Endodermal cell (in vitro differentiated cells): ENCODE measurements around the gene SETD7. TPM values are rescaled to one million over a fixed set of nuclear protein-coding genes. Genes with fewer than 3 reads are reported as not detected.

Experiments
- DNase-seq: peaks from one replicate; pipeline ENCODE4 v3.0.0-alpha.2; 2017
- H3K27ac ChIP-seq: 2 replicates; pipeline ENCODE4 v1.5.1; 2013; ENCODE audit warnings: mild to moderate bottlenecking, low read depth, low read length, moderate library complexity
- H3K27me3 ChIP-seq: 2 replicates; pipeline ENCODE4 v1.6.1; 2013; ENCODE audit warnings: mild to moderate bottlenecking, low read length, moderate library complexity; ENCODE audit not compliant: insufficient read depth, control insufficient read depth, poor library complexity, severe bottlenecking
- H3K36me3 ChIP-seq: 2 replicates; pipeline ENCODE4 v1.7.0; 2013; ENCODE audit warnings: mild to moderate bottlenecking, low read length, moderate library complexity; ENCODE audit not compliant: control insufficient read depth, insufficient read depth
- H3K4me1 ChIP-seq: one replicate; pipeline ENCODE4 v1.7.0; 2013; ENCODE audit warnings: low read length; ENCODE audit not compliant: control insufficient read depth, insufficient read depth
- H3K4me3 ChIP-seq: 2 replicates; pipeline ENCODE4 v1.5.1; 2013; ENCODE audit warnings: mild to moderate bottlenecking, low read length, moderate library complexity
- H3K9ac ChIP-seq: 2 replicates; pipeline ENCODE4 v1.6.1; 2013; ENCODE audit warnings: mild to moderate bottlenecking, low read length, moderate library complexity; ENCODE audit not compliant: poor library complexity, severe bottlenecking; ENCODE audit errors: extremely low read depth
- H3K9me3 ChIP-seq: 2 replicates; pipeline ENCODE4 v1.6.1; 2013; ENCODE audit warnings: mild to moderate bottlenecking, low read length, moderate library complexity; ENCODE audit not compliant: control insufficient read depth
- H3K27ac Mint-ChIP-seq: 2 replicates; pipeline ENCODE4 v1.8.0; 2020; ENCODE audit warnings: mixed read lengths
- H3K27me3 Mint-ChIP-seq: 2 replicates; pipeline ENCODE4 v1.8.0; 2021; ENCODE audit warnings: mild to moderate bottlenecking, mixed read lengths; ENCODE audit not compliant: insufficient read depth
- H3K36me3 Mint-ChIP-seq: 2 replicates; pipeline ENCODE4 v1.8.0; 2020; ENCODE audit warnings: low read depth, mixed read lengths
- H3K4me1 Mint-ChIP-seq: 2 replicates; pipeline ENCODE4 v1.8.0; 2020; ENCODE audit warnings: mixed read lengths
- H3K4me3 Mint-ChIP-seq: 2 replicates; pipeline ENCODE4 v1.8.0; 2020; ENCODE audit warnings: mild to moderate bottlenecking, moderate library complexity, mixed read lengths
- H3K9me3 Mint-ChIP-seq: 2 replicates; pipeline ENCODE4 v1.8.0; 2020; ENCODE audit warnings: mild to moderate bottlenecking, mixed read lengths
- CTCF ChIP-seq: fragments of 200-600 bp; sonication (generic); conservative IDR thresholded peaks from 2 replicates; pipeline ENCODE4 v1.5.0; 2021; ENCODE audit warnings: antibody characterized with exemption, mild to moderate bottlenecking
- WGBS, 2 experiments: methylation state at CpG; one replicate each; pipeline versions ENCODE4 v1.1.5 to v1.1.7; 2013; ENCODE audit warnings: missing lambda C conversion rate in 2 of 2, mixed read lengths in 1 of 2; ENCODE audit not compliant: insufficient coverage in 1 of 2, insufficient read length in 1 of 2; 5-methylcytosine and 5-hydroxymethylcytosine counted together
- total RNA-seq, 2 donors: library from RNA; stranded (reverse); fragmentation: NEBNext Ultra II Directional in 1 of 2; extraction: Animal tissue kit (Norgen Biotek cat#: 25700) in 1 of 2; gene quantifications; 2 replicates in 1 of 2; 3 replicates in 1 of 2; pipeline ENCODE4 v1.2.1, GENCODE V29; 2021

The SETD7 gene
- total RNA-seq, 2 donors from 2014 or later, result 13.8 to 19.4 TPM

GRCh38 chr4:139576219-139576618 lies 20.2 kb upstream of the SETD7 start:
- H3K9me3 ChIP-seq, result no peaks in the 10 kb centered on the region
- Mint-ChIP-seq H3K9me3 (no peaks in the 10 kb centered on the region), H3K27me3 (peaks cover 24% of the 10 kb centered on the region), H3K36me3 (no peaks in the 10 kb centered on the region), H3K4me1 (peaks cover 20% of the 10 kb centered on the region), H3K27ac (no peak overlapping the region), H3K4me3 (no peak overlapping the region)
- DNase-seq, result no peak
- TF ChIP-seq CTCF, result no peak
- WGBS, 2 experiments, result 88 to 93% methylated on average over 3 to 5 of the region's 5 CpGs
- no peak overlapping the region for H3K9ac ChIP-seq
- no peak overlapping the region for H3K4me3 ChIP-seq
- peaks cover 16% of the 10 kb centered on the region for H3K4me1 ChIP-seq
- no peak overlapping the region for H3K27ac ChIP-seq
- H3K36me3 ChIP-seq, result no peaks in the 10 kb centered on the region
- H3K27me3 ChIP-seq, result no peaks in the 10 kb centered on the region

GRCh38 chr4:139575072-139575471 lies 19.1 kb upstream of the SETD7 start:
- Histone ChIP-seq H3K36me3 (no peaks in the 10 kb centered on the region), H3K9ac (no peak overlapping the region), H3K4me1 (peaks cover 16% of the 10 kb centered on the region), H3K27ac (no peak overlapping the region), H3K4me3 (no peak overlapping the region), H3K9me3 (no peaks in the 10 kb centered on the region), H3K27me3 (no peaks in the 10 kb centered on the region)
- Mint-ChIP-seq H3K4me3 (no peak overlapping the region), H3K27me3 (peaks cover 13% of the 10 kb centered on the region), H3K9me3 (no peaks in the 10 kb centered on the region), H3K27ac (no peak overlapping the region), H3K36me3 (no peaks in the 10 kb centered on the region), H3K4me1 (peaks cover 20% of the 10 kb centered on the region)
- TF ChIP-seq CTCF, result no peak
- 85 to 95% methylated on average over 3 to 5 of the region's 5 CpGs for WGBS, 2 experiments
- peak; percentile 62 for DNase-seq

DNA sequence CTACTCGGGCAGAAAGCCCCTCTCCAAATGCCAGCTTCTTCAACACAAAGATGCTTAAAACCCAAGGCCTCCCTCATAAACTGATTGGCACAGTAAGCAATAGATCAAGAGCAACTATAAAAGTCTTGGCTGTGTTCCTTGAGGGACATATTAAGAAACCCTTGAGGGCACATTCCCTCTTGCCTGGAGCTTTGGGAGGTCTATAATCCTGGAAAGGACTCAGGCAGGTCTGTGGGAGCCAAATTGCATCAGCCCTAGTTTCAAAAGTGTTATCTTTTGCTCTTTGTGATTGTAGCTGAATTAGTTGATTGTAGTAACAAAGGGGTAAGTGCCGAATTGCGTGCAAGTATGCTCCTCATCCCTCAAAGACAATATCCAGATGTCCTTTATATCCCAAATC lies 18.6 kb upstream of the SETD7 start:
- H3K27ac ChIP-seq, result no peak overlapping the region
- peaks cover 20% of the 10 kb centered on the region for H3K4me1 Mint-ChIP-seq

More for the DNA sequence above, 18.6 kb upstream of the SETD7 start:
- H3K4me3 ChIP-seq, result no peak overlapping the region
- Mint-ChIP-seq H3K27ac (no peak overlapping the region), H3K27me3 (peaks cover 13% of the 10 kb centered on the region), H3K36me3 (no peaks in the 10 kb centered on the region), H3K4me3 (no peak overlapping the region), H3K9me3 (no peaks in the 10 kb centered on the region)
- no peaks in the 10 kb centered on the region for H3K27me3 ChIP-seq
- DNase-seq, result no peak
- no peaks in the 10 kb centered on the region for H3K36me3 ChIP-seq
- no peak for TF ChIP-seq CTCF
- H3K4me1 ChIP-seq, result peaks cover 16% of the 10 kb centered on the region
- WGBS, 2 experiments, result 74 to 100% methylated on average over 2 to 3 of the region's 3 CpGs
- no peaks in the 10 kb centered on the region for H3K9me3 ChIP-seq
- no peak overlapping the region for H3K9ac ChIP-seq
